Retinal pigment epithelial cell (primary cell): ENCODE measurements around the gene SESN2.
A peak's percentile ranks its signal among the peaks of the same experiment; 100 is the strongest.
"Not testable (repeated sequence)": the region's sequence is repeated elsewhere in the genome, so short reads cannot be mapped to it uniquely, and the experiment has no call there.

Experiments
- DNase-seq: peaks from one replicate; pipeline ENCODE4 v3.0.0-alpha.2; 2010; ENCODE audit warnings: low read depth
- H3K4me3 ChIP-seq: 2 replicates; pipeline ENCODE4 v1.5.1; 2011; ENCODE audit warnings: mild to moderate bottlenecking, low read length, control low read depth, moderate library complexity
- CTCF ChIP-seq: conservative IDR thresholded peaks from 2 replicates; pipeline ENCODE4 v1.5.1; 2011; ENCODE audit warnings: low read depth, low read length, control low read depth, inconsistent platforms

SESN2 gene

DNA sequence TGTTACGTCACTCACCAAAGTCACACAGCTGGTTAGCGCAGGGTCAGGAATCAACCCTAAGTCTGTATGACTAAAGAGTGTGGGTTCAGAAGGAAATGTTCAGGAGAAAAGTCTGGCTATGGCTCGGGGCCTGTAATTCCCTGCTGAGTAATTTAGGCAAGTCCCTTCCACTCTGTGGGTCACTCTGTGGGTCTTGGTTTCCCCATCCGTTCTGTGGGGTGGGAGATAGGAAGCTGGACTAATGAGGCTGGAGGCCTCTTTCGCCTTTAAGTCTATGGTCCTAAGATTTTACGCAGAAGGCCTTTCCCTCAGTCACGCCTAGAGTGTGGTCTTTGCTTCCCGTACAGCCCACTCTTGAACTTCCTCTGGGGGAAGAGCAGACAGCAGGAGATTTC lies 55.2 kb downstream of the SESN2 start:
- H3K4me3 ChIP-seq: no peak overlapping the region
- TF ChIP-seq CTCF: no peak
- no peak for DNase-seq

DNA sequence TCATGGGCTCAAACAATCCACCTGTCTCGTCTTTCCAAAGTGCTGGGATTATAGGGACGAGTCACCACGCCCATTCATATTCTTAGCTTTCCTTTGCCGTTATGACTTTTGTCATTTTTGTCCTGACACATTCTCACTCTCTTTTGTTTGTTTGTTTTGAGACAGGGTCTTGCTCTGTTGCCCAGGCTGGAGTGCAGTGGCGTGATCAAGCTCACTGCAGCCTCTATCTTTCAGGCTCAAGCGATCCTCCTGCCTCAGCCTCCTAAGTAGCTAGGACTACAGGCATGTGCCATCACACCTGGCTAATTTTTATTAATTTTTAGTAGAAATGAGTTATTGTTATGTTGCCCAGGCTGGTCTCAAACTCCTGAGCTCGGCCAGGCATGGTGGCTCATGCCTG lies 57.7 kb downstream of the SESN2 start:
- TF ChIP-seq CTCF: no peak
- no peak overlapping the region for H3K4me3 ChIP-seq
- DNase-seq: no peak

- H3K4me3 ChIP-seq: no peak overlapping the region
- TF ChIP-seq CTCF: no peak
- DNase-seq: no peak
Observed at GRCh38 chr1:28322194-28322593, 62.9 kb downstream of the SESN2 start.

DNA sequence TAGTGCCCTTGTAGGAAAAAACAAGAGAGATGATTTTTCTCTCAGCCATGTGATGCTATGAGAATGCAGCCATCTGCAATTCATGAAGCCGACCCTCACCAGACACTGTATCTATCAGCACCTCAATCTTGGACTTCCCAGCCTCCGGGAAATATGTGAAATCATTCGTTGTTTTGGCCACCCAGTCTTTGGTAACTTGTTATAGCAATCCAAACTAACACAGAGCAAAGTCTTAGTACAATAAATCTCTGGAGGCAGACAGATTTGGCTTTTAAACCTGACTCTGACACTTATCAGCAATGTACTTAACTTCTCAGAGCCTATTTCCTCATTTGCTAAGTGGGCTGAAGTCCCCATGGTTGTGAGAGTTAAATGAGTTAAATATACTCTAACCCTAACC lies 64.4 kb downstream of the SESN2 start:
- TF ChIP-seq CTCF: no peak

DNA sequence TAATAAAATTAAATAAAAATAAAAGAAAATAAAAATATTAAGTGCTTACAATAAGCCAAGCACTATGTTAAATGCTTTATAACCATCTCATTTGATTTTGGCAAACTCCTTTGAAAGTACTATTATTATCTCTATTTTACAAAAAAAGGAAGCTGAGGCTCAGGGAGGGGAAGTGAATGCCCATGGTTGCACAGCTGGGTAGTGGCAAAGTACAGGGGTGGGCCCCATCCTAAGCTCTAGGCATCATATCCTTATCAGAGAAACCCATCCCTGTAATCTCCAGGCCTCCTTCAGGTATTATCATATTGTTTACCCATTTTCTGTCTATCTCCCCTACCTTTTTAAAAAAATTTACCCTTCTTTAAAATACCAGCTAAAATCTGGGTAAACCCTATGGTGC lies 67.2 kb downstream of the SESN2 start:
- H3K4me3 ChIP-seq: no peak overlapping the region
- DNase-seq: no peak
- no peak for TF ChIP-seq CTCF

More for the DNA sequence above, 64.4 kb downstream of the SESN2 start:
- DNase-seq: no peak
- no peak overlapping the region for H3K4me3 ChIP-seq

DNA sequence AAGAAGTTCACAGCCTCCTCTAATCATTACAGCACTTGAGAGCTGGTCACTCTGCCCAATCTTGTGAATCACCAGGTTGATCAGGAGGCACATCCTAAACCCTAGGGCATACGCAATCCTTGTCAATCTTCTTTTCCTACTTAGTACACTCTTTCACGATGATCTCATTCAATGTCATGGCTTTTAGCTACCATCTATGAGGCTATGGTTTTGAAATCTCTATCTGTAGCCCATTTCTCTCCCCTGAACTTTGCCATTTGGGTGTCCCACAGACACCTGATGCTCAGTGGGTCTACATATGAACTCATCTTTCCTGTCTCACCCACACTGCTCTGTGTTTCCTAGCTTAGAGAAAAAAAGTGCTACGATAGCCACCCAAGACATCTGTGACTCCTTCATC lies 67.7 kb downstream of the SESN2 start:
- no peak for DNase-seq
- no peak for TF ChIP-seq CTCF
- no peak overlapping the region for H3K4me3 ChIP-seq

GRCh38 chr1:28327431-28327830 lies 68.1 kb downstream of the SESN2 start:
- not testable (repeated sequence) for H3K4me3 ChIP-seq, DNase-seq

GRCh38 chr1:28328228-28328648 lies 68.9 kb downstream of the SESN2 start:
- TF ChIP-seq CTCF: no peak
- peak overlapping the region; percentile 92 for H3K4me3 ChIP-seq
- no peak for DNase-seq
